Stimulated activated CD4-positive, alpha-beta T cell treated with anti-CD3 and anti-CD28 coated beads, Interleukin-15, amount 100 ng/mL, for 24 hours (primary cell): Measurements from ENCODE around the gene THUMPD3.

ENCODE experiments used
- DNase-seq: peaks from one replicate; pipeline ENCODE4 v3.0.0-alpha.2; 2020

The THUMPD3 gene, protein sequence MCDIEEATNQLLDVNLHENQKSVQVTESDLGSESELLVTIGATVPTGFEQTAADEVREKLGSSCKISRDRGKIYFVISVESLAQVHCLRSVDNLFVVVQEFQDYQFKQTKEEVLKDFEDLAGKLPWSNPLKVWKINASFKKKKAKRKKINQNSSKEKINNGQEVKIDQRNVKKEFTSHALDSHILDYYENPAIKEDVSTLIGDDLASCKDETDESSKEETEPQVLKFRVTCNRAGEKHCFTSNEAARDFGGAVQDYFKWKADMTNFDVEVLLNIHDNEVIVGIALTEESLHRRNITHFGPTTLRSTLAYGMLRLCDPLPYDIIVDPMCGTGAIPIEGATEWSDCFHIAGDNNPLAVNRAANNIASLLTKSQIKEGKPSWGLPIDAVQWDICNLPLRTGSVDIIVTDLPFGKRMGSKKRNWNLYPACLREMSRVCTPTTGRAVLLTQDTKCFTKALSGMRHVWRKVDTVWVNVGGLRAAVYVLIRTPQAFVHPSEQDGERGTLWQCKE

DNA sequence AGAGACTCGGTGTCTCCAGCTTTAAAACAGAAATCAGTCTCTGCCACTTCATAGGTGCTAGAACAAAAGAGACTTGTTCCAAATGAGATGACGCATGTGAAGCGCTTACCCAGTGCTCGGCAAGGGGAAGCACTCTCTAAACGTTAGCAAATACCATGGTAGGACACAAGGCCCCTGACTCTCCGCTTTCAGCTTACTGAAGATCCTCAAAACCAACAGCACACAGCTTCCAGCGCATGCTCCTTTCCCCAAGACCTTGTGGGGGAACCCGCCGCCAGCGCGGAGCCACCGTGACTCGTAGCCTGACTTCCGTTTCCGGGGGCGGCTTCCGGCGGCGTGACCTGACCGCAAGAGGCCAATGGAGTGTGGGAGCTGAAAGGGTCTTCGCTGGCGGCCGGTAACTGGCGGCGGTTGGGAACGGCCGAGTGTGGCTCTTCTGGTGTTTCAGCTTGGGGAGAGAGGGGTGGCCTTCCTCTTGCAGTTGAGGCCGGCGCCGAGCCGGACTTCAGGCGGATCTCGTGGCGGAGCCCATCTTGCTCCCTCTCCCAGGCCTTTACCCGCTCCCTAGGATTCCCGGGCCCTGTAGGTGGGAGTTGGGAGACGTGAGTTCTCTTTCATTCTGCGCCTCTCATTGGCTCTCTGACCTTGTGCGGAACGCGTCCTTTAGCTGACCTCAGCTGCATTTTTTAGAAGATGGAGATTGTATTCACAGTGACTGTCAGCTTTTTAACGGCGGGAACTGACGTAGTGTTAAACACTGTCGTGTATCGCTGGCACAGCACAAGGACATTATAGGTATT, at the start of gene THUMPD3:
THUMPD3 (plus strand) TSS at position 324 of the 800 bp plus-strand sequence. CDS start 2,015 bp downstream, outside the sequence.
- DNase-seq: peak; percentile 96

DNA sequence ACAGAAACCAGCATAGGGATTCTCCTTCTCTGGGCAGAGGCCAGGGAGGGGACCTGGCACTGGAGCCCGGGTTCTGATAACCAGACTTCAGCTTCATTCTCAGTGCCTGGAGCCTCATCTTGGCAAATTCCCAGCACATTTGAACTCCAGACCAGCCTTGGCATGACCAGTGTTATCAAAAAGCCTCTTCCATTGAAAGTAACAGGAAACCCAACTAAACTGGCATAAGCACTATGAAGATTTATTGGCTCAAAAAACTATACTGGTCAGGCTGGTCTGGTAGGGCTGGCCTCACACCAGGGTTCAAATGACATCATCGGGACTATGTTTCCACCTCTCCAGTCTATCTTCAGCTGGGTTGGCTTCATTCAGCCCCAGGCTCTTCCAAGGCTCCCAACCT, 48.1 kb upstream of the THUMPD3 start:
- no peak for DNase-seq

DNA sequence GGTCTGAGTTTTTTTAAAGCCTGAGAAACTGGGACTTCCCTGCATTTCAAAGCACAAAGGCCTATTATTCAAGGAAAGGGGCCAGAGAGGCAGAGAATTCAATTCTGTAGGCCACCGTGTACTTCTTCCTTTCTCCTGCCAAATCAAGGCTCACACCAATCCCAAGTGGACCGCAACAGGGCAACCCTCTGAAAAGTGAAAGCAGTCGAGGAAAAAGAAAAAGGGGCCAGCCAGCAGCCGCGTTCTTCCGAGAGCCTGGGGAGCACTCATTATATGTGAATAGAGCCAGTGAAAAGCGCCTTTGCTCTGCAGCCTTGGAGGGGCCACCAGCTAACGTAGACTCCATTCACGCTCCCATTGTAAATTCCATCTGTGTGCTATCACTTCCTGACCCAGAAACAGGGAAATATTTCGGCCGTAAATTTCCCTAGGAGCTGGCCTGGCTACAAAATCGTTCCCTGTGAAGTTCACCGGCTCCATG, 45.9 kb upstream of the THUMPD3 start:
- no peak for DNase-seq

DNA sequence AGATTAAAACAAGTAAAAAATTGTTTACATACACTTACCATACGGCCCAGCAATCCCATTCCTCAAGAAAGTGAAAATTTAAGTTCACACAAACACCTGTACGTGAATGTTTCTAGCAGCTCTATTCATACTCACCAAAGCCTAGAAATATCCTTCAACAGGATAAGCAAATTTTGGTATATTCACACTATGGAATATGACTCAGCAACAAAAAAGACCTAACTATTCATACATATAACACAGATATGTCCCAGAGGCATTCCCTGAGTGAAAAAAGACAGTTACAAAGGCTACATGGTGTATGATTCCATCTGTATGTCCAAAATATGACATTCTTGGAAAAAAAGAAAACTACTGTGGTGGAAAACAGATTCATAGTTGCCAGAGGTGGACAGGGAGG, 40.1 kb upstream of the THUMPD3 start:
- DNase-seq: no peak

DNA sequence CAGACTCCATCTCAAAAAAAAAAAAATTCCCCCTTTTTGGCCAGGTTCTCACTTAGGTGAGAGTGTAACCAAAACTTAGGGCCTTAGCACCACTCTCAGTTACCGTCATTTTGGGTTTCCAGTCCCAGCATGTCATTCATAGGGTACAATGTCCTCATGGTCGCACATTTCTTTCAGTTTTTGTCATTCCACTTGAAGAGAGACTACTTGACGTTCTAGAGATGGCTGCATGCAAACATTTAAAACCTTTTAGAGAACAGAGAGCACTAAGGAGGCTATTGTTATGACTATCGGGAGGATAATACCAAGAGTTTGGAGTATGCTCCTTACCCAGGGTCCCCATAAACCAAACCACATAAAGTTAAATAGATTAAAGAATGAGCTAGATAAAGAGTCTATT, 37.9 kb upstream of the THUMPD3 start:
- no peak for DNase-seq

DNA sequence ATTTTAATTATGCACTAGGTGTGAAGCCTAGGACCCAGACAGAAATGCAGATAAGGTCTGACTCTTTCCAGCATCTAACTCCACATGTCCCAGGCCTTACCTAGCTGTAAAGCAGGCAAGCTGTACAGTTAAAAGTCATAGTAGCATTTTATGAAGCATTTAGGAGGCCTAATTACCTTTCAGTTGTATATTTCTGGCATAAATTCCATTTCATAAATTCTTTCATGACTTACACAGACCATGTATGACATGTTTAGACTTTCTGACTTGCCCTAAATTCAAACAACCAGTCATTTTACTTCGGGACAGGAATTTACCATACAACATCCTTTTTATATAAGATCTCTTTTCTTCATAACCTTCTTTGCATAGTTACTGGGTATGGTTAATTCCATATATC, 35.3 kb upstream of the THUMPD3 start:
- no peak for DNase-seq

DNA sequence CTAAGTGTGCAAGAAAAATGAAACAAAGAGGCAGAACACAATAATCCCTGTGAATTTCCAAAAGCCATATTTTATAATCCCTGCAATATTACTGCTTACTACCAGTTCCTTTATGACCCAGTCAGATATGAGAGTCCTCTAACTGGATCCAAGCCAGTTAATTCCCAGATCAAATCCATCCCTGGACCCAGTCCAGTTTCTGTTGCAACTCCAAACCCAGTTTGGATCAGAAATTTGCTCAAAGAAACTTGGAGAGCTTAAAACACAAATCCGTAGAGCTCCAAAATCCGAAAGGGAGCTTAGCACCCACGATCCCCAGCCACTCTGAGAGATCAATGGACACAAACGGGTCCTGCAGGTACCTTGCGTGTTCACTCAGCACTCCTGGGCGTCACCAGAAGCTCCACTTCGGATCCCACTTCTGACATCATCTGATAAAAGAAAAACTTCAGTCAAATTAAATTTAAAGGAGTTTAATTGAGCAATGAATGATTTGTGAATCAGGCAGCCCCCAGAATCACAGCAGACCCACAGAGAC, 32.6 kb upstream of the THUMPD3 start:
- DNase-seq: no peak

DNA sequence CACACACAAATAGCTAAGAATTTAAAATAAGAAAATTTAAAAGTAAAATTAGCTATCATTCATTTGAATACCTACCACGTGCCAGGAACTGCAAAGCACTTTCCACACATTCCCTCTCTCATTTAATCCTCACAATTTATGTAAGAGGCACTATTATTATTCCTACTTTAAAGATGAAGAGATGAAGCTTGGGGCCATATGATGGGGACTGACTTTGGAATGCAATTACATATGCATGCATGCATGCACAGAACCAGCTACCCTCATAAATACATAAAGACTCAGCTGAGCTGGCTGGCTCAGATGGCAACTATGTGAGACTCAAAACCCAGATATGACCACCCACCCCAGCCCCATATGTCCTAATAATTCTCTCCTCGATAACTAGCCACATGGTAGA, 31.7 kb upstream of the THUMPD3 start:
- no peak for DNase-seq

DNA sequence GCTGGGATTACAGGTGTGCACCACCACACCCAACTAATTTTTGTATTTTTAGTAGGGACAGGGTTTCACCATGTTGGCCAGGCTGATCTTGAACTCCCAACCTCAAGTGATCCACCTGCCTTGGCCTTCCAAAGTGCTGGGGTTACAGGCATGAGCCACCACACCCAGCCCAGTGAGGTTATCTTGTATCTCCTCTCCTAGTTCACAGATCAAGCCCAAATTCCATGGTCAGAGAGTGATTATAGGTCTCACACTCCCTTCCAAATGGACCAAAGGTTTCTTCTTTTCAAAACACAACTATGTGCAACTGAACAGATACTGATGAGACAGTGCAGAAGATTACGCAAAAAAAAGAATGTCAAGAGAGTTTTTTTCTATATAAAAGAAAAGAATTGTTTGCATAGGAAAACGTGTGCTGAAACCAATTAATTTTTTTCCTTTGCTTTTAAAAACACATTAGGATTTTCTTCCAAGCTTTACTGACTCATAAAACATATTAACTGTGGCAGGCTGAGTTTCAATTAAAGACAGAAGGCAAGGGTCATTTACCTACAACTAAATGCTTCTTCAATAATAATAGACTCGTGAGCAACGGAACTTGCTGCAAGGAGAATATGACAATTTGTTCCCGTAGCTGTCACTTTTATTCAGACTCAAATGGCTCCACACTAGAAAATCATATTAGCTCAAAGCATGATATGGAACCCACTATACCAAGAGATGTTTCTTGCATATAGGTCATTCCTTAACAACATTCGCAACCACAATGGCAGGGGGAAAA, 30.4 kb upstream of the THUMPD3 start:
- no peak for DNase-seq

DNA sequence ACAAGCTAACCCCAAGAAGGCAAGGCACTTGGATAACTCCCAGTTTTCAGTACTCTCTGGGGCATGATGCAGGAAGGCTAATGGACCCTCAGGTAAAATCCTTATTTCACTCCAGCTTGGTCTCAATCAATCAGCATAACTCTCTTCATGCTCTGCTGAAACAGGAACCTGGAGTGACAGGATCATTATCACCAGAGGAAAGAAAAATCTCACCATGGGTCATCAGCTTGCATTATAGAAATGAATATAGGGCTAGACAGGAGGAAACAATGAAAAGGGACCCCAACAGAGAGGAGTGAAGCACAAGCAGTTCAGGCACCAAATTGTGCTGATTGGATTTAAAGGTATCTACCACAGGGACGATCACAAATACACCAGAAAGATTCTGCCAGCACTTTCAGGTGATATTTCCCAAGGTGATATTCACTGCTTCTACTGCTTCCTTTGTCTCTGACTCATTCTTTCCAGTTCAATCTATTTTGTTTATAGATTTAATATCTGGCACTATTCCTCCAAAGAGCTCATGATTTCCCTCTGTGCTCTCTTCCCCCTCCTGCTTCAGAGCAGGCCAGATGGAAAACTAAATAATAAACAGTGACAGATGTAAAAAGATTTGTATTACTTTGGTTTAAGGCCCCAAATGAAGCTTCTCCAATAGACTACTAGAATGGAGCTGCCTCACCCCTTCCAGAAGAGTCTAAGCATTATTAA, 22.9 kb upstream of the THUMPD3 start:
- no peak for DNase-seq

DNA sequence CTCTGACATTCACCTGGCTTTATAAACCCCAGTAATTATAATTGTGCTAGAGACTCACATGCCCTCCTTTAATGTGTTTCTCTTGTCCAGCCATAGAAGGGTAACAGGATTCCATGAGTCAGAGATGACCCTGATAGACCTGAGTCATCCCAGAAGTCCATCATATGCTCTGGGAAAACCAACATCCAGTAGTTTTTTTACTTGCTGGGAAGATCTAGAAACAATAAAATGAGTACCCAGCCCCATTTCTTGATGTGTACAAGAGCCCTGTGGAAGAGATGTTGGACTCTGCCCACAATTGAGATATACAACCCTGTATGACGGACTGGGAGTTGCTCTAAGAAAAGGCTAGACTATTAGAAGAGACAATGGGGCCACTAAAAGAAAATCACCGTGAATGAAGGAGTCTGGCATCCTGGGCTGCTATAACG, 22.4 kb upstream of the THUMPD3 start:
- no peak for DNase-seq

DNA sequence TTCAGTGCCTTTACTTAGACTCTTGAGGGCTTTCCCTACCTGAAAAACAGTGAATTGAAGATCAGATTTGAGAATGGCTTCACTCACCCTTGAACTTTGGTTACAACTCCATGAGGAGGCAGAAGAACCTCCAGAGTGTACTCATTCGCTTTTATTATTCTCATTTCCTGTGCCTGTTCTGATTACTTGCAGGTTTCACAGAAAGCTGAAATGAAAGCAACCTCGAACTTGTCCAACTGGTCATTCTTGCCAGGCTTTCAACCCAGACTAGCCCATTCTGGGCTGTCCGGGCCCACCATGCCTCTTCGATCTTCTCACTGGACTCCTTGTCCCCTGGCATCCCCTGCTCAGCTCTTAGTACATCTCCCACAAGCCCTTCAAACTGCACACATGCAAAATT, 20.2 kb upstream of the THUMPD3 start:
- DNase-seq: no peak

DNA sequence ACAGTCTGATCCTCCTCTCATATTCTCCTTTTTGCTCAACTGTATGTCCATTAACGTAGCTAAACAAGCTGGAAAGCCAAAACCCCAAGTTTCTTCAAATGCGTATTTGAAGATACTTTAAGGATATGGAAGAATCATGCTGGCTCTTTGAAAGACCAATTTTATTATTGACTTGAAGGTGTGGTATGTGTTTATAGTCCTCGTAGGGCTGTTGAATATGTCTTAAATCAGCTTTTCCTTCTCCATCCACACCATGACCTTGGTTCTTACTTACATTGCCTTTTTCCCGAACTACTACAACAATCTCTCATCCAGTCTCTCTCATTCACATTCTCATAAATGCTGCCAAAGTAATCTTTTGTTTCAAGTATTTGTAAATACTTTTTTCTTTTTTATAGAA, 19.7 kb upstream of the THUMPD3 start:
- no peak for DNase-seq

DNA sequence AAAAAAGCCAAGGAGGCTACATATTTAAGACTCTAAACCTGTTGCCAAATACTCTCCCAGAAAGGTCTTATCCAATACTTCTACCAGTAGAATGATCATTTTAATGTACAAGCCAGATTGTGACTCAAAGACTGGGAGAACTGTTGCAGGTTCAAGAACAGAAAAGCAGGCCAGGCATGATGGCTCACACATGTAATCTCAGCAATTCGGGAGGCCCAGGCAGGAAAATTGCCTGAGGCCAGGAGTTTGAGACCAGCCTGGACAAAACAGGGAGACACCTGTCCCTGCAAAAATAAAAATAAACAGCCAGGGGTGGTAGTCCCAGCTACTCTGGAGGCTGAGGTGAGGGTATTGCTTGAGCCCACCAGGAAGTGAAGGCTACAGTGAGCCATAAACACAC, 17.8 kb upstream of the THUMPD3 start:
- no peak for DNase-seq

DNA sequence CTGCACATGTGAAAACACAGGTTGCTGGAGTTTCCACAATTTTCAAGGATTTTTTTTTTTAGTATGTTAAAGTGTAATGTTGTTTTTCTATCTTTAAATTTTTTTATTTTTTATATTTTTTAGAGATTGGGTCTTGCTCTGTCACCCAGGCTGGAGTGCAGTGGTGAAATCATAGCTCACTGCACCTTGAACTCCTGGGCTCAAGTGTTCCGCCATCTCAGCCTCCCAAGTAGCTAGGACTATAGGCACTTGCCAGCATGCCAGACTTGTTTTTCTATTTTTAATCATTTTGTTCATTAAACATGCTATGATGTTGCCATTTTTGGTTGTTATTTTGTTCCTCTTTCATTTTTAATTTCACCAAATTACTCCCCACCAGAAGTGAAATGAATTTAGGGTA, 16.7 kb upstream of the THUMPD3 start:
- no peak for DNase-seq

DNA sequence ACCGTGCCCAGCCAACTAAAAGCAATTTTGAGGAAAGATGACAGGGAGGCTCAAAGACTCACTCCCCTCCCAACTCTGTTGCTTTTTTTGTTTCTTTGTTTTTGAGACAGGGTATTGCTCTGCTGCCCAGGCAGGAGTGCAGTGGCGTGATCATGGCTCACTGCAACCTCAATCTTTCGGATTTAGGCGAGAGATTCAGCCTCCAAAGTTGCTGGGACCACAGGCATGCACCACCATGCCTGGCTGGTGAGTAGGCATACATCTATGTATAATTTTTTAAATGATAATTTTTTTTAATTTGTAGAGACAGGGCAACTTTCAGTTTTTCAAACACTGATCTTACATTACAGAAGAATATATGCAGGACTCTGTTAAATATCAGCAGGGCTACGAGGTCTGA, 15.8 kb upstream of the THUMPD3 start:
- DNase-seq: no peak

DNA sequence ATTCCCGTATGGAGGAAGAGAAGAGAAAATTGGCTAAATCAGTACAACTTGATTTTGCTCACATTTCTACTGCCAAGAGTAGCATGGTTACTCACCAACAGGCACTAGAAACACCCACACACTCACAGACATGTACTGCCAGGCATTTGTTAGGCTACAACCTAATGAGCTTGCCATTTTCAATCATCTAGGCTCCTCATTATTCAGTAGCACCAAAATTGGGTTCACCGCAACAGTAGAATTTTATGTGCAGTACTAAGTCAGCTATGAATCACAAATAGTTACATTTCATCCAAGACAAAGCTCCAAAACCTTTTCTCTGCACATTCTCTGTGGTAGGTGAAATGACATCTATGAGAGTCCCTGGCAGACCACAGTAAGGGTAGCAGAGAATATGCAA, 15.0 kb upstream of the THUMPD3 start:
- no peak for DNase-seq

DNA sequence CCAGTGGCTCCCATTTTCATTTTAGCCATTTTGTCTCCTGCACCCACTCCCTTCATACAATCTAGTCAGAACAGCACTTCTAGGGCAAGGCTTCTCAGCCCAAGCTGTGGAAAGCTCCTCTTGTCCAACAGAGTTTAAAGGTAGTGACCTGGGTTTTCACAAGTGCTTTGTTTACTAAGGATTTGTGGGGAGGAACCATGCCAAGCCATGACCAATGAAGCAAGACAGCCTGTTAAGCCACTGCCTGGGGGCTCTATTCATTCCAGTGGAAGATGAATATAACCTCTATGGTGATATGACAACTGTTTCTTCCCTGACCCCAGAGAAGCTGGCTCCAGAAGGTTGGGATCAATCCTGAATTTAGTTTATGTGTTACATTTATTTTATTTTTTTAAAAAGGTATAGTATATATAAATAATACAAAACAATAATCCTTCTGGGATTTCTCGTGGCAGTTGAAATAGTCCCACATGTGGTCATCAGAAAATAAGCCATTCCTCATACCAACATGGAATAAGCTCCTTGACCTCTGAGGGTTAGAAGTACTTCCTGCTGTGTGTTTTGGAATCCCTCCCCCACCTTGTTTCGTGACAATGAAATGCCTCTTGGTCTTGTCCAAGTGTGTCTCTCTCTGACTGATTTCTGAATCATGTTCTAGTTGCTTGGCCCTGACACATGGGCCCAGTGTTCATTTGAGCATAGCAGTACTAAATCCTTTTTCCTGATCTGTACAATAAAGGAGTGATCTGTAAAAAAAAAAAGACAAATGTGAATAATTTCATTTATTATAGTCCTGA, 13.3 kb upstream of the THUMPD3 start:
- DNase-seq: no peak

DNA sequence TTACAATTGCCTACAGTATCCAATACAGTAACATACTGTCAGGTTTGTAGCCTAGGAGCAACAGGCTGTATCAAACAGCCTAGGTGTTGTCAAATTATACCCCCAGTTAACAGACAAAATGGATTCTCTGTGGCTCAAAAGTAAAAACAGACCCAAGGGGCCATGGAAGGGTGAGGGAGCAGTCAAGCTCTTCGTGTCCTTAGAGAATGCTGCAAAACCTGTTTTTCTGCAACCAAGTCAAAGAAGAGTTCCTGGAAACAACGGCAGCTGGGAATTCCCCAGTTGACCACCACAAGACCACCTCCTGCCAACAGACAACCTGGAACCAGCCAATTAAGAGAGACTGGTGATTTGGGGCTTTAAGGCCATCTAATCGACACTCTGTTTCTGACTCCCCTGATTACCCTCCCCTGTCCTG, 11.1 kb upstream of the THUMPD3 start:
- DNase-seq: no peak

DNA sequence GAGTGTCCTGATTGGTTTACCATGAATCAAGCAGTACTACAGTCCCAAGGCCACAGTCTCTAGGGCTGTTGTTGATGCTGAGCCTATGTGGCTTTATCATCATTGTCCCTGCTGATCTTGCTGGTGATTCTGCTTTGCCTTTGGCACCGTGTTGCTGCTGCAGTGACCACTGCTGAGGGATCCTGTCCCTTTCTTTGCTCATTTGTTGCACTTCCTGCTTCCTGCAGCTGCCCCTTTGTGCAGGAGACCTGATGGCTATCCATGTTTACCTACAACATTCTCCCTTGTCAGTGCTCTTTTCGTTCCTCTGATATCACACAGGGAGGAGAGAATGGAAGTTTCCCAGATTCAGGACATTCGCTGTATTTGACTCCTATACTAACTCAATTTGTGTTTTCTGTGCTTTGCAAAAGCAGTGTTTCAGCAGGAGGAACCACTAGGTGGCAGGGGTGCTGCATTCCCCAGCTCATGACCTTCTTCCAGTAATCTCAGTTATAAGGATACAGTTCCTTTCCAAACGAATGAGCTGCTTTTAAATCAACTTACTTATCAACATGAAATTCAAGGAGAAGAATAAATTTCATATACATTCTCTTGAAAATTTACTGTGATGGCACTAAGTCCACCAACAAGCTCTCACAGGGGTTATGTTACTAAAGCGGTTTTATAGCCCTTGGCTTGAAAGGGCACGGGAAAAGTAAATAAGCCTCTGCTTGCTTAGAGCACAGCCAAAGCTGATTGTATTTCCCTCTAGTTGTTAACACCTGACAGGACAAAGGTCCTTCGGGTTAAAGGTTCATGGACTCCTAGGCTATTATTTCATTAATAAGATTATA, 9.7 kb upstream of the THUMPD3 start:
- DNase-seq: peak; percentile 59
